Lower leg skin (tissue), 4 donors: ENCODE measurements around the gene AFG3L2. TPM values are rescaled to one million over a fixed set of nuclear protein-coding genes. Genes with fewer than 3 reads are reported as not detected.

Experiments used
- DNase-seq, 2 donors: peaks; one replicate each; pipeline ENCODE4 v3.0.0-alpha.2; 2019; ENCODE audit warnings: low spot score in 2 of 2
- H3K4me3 ChIP-seq: fragments of 200-600 bp; sonication (generic); 2 replicates; pipeline ENCODE4 v1.5.1; 2017; ENCODE audit warnings: mild to moderate bottlenecking, low read depth; ENCODE audit not compliant: poor library complexity, severe bottlenecking
- POLR2A ChIP-seq, 2 donors: fragments of 450-650 bp; IDR thresholded peaks; one replicate each; pipeline ENCODE4 v1.6.1; 2016 to 2017; ENCODE audit warnings: antibody characterized with exemption in 2 of 2, mild to moderate bottlenecking in 1 of 2, moderate library complexity in 1 of 2
- WGBS, 2 donors: methylation state at CpG; one replicate each; pipeline ENCODE4 v1.1.5; 2018; 5-methylcytosine and 5-hydroxymethylcytosine counted together
- intact Hi-C: fragments of 100-400 bp; cut with DNase I; formaldehyde crosslinking; loops from one replicate; pipeline ENCODE4 v1.15.0; 2023; ENCODE audit warnings: low total_unique reads
- total RNA-seq, 4 donors: library from RNA; depleted of rRNA; stranded (reverse); fragments of >200 nt; gene quantifications; one replicate each; pipeline ENCODE4 v1.1.0, GENCODE V29; 2016
- TF ChIP-seq, protein P1 (sequence below), 3 donors: fragments of 450-650 bp; IDR thresholded peaks; one replicate each; pipeline ENCODE4 v1.5.1; 2016; ENCODE audit warnings: antibody characterized with exemption in 3 of 3, mild to moderate bottlenecking in 3 of 3, moderate library complexity in 2 of 3

Gene AFG3L2
- total RNA-seq, 4 donors from 2014 or later: 57.5 to 67.9 (median 60.1) TPM

- intact Hi-C loops: loop anchor here (5.0 kb wide), 1 partner anchor 263 kb away; the partner anchor contains the start of gene SPIRE1
- WGBS, 2 donors: 68 to 75% methylated on average over 8 of the region's 8 CpGs
- no peak overlapping the region for H3K4me3 ChIP-seq
- peak in 1 of 2 donors; percentile 79 for DNase-seq
- TF ChIP-seq, protein P1, sequence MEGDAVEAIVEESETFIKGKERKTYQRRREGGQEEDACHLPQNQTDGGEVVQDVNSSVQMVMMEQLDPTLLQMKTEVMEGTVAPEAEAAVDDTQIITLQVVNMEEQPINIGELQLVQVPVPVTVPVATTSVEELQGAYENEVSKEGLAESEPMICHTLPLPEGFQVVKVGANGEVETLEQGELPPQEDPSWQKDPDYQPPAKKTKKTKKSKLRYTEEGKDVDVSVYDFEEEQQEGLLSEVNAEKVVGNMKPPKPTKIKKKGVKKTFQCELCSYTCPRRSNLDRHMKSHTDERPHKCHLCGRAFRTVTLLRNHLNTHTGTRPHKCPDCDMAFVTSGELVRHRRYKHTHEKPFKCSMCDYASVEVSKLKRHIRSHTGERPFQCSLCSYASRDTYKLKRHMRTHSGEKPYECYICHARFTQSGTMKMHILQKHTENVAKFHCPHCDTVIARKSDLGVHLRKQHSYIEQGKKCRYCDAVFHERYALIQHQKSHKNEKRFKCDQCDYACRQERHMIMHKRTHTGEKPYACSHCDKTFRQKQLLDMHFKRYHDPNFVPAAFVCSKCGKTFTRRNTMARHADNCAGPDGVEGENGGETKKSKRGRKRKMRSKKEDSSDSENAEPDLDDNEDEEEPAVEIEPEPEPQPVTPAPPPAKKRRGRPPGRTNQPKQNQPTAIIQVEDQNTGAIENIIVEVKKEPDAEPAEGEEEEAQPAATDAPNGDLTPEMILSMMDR (IDR thresholded peaks at IDR 0.05): no peak
- no peak for TF ChIP-seq POLR2A (IDR thresholded peaks at IDR 0.05)
Observed at GRCh38 chr18:12394428-12394827, 17.4 kb upstream of the AFG3L2 start.

GRCh38 chr18:12393998-12394397 is 17.0 kb upstream of the AFG3L2 start:
- 67 to 79% methylated on average over 6 of the region's 6 CpGs for WGBS, 2 donors
- intact Hi-C loops: loop anchor here (5.0 kb wide), 1 partner anchor 263 kb away; the partner anchor contains the start of gene SPIRE1
- DNase-seq: peak in 1 of 2 donors; percentile 49
- no peak for TF ChIP-seq POLR2A (IDR thresholded peaks at IDR 0.05)
- TF ChIP-seq, protein P1 (IDR thresholded peaks at IDR 0.05): no peak
- H3K4me3 ChIP-seq: no peak overlapping the region

- TF ChIP-seq, protein P1 (IDR thresholded peaks at IDR 0.05): no peak
- TF ChIP-seq POLR2A (IDR thresholded peaks at IDR 0.05): no peak
- peak in 1 of 2 donors; percentile 5 for DNase-seq
- no peak overlapping the region for H3K4me3 ChIP-seq
- WGBS, 2 donors: 90% methylated on average over 3 of the region's 3 CpGs
- intact Hi-C loops: loop anchor here (5.0 kb wide), 1 partner anchor 264 kb away; the partner anchor contains the start of gene SPIRE1
Observed at GRCh38 chr18:12393510-12393909, 16.5 kb upstream of the AFG3L2 start.

GRCh38 chr18:12391487-12392165 is 14.6 kb upstream of the AFG3L2 start:
- DNase-seq: peak; percentile 43 to 88
- no peak for TF ChIP-seq POLR2A (IDR thresholded peaks at IDR 0.05)
- TF ChIP-seq, protein P1 (IDR thresholded peaks at IDR 0.05): peak in 1 of 3 donors; percentile 87
- 10 to 14% methylated on average over 9 of the region's 9 CpGs for WGBS, 2 donors
- intact Hi-C loops: loop anchor here (5.0 kb wide), 1 partner anchor 266 kb away; the partner anchor contains the start of gene SPIRE1
- H3K4me3 ChIP-seq: no peak overlapping the region

- 91 to 93% methylated on average over 3 of the region's 3 CpGs for WGBS, 2 donors
- peak in 1 of 2 donors; percentile 32 for DNase-seq
- no peak for TF ChIP-seq POLR2A (IDR thresholded peaks at IDR 0.05)
- TF ChIP-seq, protein P1 (IDR thresholded peaks at IDR 0.05): no peak
- intact Hi-C loops: no loop called here
- H3K4me3 ChIP-seq: no peak overlapping the region
Observed at GRCh38 chr18:12388442-12388841, 11.4 kb upstream of the AFG3L2 start.
